Fibroblast of the aortic adventitia (primary cell): Measurements from ENCODE around the gene NRCAM. TPM values are rescaled to one million over a fixed set of nuclear protein-coding genes. Genes with fewer than 3 reads are reported as not detected.

ENCODE experiments used
- DNase-seq: peaks from one replicate; pipeline ENCODE4 v3.0.0-alpha.2; 2010; ENCODE audit warnings: low read depth
- H3K4me3 ChIP-seq: 2 replicates; pipeline ENCODE4 v1.5.1; 2011; ENCODE audit warnings: low read depth, mild to moderate bottlenecking, control low read depth, low read length, moderate library complexity
- total RNA-seq: library from RNA; depleted of rRNA; stranded (reverse); fragments of >200 nt; gene quantifications from 2 replicates; pipeline ENCODE4 v1.2.3, GENCODE V29; 2012; ENCODE audit warnings: low replicate concordance
- TF ChIP-seq, protein P1 (sequence below): IDR thresholded peaks from 2 replicates; pipeline ENCODE4 v1.5.1; 2011; ENCODE audit warnings: mild to moderate bottlenecking, low read length, control low read depth, inconsistent platforms; ENCODE audit not compliant: insufficient read depth

The NRCAM gene
- total RNA-seq, 1 donor, result 2.3 TPM

DNA sequence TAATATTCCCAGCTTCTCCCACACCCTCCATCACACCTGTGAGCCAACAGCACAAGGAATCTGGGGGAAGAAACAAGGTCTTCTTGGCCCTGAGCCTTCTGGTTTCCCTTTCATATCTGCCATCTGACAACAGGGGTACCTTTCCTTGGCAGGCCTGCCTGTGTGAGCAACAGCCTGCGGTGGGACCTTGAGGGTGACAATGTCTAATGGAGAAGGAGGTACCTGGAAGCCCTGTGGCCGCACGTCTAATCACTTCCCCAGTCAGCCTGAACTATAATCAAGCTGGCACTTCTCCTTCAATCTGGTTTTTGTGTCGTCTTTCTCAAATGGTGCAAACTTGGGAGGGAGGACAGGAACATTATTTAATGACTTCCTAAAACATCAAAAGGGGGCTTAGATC, 41.2 kb downstream of the NRCAM start:
- no peak for DNase-seq
- no peak overlapping the region for H3K4me3 ChIP-seq
- TF ChIP-seq, protein P1, sequence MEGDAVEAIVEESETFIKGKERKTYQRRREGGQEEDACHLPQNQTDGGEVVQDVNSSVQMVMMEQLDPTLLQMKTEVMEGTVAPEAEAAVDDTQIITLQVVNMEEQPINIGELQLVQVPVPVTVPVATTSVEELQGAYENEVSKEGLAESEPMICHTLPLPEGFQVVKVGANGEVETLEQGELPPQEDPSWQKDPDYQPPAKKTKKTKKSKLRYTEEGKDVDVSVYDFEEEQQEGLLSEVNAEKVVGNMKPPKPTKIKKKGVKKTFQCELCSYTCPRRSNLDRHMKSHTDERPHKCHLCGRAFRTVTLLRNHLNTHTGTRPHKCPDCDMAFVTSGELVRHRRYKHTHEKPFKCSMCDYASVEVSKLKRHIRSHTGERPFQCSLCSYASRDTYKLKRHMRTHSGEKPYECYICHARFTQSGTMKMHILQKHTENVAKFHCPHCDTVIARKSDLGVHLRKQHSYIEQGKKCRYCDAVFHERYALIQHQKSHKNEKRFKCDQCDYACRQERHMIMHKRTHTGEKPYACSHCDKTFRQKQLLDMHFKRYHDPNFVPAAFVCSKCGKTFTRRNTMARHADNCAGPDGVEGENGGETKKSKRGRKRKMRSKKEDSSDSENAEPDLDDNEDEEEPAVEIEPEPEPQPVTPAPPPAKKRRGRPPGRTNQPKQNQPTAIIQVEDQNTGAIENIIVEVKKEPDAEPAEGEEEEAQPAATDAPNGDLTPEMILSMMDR, result no peak

- TF ChIP-seq, protein P1, result no peak
- DNase-seq, result peak; percentile 18
- no peak overlapping the region for H3K4me3 ChIP-seq
These were observed 42.3 kb downstream of the NRCAM start for GRCh38 chr7:108413782-108414492.

DNA sequence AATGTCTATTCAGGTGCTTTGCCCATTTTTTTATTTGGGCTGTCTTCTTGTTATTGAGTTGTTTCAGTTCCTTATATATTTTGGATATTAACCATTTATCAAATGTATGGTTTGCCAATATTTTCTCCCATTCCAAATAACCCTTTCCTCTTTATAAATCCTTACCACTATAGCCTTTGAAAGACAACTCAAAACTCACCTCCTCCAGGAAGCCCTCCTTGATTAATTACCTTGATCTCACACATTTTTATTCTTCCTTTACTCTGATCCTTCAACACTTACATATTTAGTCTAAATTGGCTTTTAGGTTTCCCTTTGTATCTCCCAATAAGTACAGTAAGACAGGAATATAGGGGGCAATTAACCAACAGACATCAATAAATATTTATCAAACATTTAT, 42.9 kb downstream of the NRCAM start:
- H3K4me3 ChIP-seq, result no peak overlapping the region
- TF ChIP-seq, protein P1, result no peak
- DNase-seq, result no peak

DNA sequence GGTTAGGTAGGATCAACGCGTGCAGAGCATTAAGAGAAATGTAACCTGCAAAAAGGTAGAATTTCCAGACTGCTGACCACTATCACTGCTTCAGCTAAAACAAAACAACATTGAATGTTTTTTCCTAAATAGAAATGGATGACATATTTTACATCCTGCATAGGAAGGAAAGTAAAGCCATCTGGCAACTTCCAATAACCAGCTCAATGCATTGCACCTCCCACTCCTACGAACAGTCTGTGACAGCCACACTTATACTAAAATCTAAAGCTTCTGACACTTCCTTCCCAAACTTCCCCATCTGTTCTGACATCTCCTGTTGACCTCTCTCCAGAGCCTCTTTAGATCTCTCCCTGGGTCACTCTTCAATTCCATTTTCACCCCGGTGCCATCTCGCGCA, 47.1 kb downstream of the NRCAM start:
- DNase-seq, result no peak
- TF ChIP-seq, protein P1, result no peak
- no peak overlapping the region for H3K4me3 ChIP-seq

DNA sequence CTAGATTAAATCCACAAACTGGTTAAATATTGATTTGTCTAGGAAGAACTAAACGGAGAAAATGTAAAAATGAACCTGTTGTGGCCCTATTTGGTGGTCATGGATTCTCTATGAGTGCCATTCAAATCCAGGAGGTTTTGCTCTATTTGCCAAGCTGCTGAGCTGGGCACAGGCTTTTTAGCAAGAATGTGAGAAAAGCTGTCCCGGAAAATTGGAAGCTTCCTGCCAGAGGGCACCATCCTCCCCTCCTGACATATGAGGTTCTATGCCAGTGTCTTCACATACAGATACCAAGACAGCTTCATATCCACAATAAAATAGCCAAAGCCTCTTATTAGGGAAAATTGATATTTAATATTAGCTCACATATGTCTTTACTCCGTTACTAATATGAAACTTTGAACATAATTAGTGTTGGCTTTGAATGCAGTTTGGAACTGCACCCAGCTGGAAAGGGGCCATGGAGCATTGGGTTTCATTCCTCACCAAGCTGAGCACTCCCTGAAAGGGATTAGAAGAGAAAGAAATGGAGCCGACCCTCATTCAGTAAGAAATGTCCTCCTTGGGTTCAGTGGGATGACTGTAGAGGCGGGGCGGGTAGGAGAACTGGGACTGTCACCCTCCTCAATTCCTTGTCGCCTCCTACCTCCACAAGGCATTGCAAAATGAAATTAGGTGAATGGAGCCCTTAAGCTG, 47.8 kb downstream of the NRCAM start:
- TF ChIP-seq, protein P1, result no peak
- DNase-seq, result no peak
- no peak overlapping the region for H3K4me3 ChIP-seq

- H3K4me3 ChIP-seq, result no peak overlapping the region
- TF ChIP-seq, protein P1, result no peak
- no peak for DNase-seq
These were observed 48.6 kb downstream of the NRCAM start for GRCh38 chr7:108407676-108408075.
